HG02970 (cell line): ENCODE data around the gene SEC14L2.

Experiments
- ATAC-seq: cut with Tn5 transposase; IDR thresholded peaks from one replicate; pipeline ENCODE4 v1.9.1; 2021; ENCODE audit warnings: mild to moderate bottlenecking, moderate library complexity, moderate number of reproducible peaks; ENCODE audit not compliant: unreplicated experiment, low FRiP score

The SEC14L2 gene

GRCh38 chr22:30396871-30397655, at the start of gene SEC14L2:
TSS of gene SEC14L2 (plus strand) at chr22:30397018. CDS start at chr22:30397117, 99 bp downstream.
- no peak for ATAC-seq

DNA sequence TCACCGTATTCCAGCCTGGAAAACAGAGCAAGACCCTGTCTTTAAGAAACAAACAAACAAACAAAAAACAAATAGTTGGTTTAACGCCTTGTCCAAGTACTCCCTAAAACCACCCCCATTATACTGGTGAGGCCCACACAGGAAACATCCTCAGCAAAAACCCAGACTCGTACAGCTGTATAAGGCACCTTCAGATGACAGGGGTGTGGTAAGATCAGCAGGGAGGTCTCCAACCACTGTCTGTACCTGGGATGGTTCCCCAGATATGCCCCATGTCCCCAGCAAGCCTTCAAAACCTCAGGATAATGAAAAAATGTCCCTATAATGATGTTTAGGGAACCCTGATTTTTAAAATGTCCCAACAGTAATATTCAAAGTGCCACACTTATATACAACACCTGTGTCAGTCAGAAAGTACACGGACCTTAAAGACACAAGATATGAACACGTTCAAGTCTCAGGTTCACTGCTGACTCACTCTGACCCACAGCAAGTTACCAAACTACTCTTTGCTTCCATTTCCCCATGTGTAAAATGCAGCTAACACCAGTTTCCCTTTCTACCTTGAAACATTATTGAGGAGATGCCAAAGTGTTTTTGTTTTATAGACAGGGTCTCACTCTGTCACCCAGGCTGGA, 49.4 kb upstream of the SEC14L2 start:
- ATAC-seq = no peak

GRCh38 chr22:30348404-30348803, 48.4 kb upstream of the SEC14L2 start:
- ATAC-seq = no peak

- ATAC-seq = no peak
Measured at GRCh38 chr22:30348809-30349208, 48.0 kb upstream of the SEC14L2 start.

DNA sequence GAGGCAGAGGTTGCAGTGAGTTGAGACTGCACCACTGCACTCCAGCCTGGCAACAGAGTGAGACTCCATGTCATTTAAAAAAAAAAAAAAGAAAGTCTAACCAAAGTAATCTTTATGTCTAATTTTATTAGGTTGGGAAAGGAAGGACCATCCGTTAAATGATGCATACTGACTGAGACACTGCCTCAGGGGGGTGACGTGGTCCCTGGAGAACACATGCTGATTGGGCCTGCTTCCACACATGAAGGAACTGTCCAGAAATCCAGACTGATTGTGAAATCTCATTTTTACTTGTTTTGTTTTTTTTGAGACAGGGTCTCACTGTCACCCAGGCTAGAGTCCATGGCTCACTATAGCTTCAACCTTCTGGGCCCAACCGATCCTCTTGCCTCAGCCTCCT, 45.6 kb upstream of the SEC14L2 start:
- ATAC-seq = no peak

DNA sequence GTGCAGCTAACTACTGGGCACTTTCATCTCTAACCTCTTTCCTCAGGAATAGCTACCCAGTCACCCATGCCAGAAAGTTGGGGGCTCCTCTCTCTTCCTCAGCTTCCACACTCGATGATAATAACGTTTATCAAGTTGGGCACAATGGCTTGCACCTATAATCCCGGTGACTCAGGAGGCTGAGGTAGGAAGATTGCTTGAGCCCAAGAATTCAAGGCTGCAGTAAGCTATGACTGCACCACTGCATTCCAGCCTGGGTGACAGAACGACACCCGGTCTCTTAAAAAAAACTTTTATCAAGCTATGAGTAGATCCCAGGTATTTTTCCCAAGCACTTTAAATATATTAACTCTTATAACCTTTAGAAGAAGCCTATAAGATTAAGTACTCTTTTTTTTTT, 42.2 kb upstream of the SEC14L2 start:
- no peak for ATAC-seq

DNA sequence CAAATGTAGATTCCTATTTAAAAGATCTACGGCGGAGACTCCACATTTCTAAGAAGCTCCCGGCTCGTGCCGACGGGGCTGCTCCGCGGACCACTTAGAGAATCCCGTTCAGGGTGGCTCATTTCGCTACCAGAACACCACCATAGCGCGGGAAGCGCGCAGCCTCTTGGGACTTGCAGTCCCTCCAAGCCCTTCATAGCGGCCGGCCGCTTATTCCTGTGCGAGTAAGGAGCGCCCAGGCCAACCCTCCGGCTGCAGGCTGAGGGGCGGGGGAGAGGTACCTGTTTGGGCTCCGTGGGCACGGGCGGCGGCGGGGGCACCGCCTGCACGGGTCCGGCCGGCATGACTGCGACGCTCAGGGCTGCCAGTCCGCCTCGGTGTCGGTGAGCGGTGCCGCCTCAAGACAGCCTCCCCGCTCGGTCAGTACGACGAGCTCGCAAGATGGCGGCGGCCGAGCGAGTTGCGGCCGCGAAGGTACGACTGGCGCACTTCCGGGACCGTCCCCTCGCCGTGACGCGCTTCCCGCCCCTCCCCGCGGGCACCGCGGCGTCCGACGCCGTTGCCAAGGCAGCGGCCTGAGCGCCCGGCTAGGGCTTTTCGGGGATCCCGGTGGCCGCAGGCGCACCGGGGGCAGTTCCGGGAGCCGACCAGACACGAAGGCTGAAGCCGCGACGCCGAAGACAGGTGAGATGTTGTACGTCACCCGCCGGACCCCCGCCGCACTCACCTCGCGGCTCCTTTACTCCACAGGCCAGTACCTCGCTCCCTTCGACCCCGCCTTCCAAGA, 40.2 kb upstream of the SEC14L2 start, which contains the start of the genes CCDC157 and SF3A1:
Gene CCDC157, plus strand, starts transcription at position 559 of the 787 bp plus-strand sequence. CDS start 8,994 bp downstream, outside the sequence.
Gene SF3A1, minus strand, starts transcription at position 446 of the 787 bp plus-strand sequence. Its CDS starts 102 bp downstream, at position 344.
- peak; percentile 90 for ATAC-seq

DNA sequence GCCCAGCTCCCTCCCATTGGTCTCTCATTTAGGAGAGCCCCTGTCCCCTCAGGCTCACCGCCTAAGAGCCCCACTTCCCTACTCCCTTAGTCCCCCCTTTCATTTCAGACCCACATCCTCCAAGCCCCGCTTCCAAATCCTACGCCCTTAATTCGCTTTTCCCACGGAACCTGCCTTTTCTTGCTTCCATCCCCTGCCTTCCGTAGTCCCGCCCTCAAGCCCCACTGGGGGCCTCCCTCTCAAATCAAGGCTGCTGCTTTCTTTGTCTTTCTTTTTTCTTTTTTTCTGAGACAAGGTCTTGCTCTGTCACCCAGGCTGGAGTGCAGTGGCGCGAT, 39.6 kb upstream of the SEC14L2 start:
- ATAC-seq = no peak

DNA sequence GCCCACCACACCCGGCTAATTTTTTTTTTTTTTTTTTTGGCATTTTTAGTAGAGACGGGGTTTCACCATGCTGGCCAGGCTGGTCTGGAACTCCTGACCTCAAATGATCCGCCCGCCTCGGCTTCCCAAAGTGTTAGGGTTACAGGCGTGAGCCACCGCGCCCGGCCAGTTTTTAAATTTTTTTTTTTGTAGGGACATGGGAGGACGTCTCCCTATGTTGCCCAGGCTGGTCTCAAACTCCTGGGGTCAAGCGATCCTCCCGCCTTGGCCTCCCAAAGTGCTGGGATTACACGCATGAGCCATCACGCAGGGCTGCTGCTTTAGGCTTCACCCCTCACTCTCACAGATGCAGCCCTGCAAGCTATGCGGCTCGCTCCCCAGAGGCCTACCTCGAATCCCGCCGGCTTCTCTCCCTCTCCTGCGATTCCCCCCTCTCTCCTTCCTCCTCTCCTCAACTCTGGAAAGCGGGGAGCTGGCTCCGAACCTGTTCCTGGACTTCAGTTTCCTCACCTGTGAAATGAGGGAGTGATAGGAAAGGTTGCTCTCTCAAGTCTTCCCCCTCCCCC, 39.1 kb upstream of the SEC14L2 start:
- no peak for ATAC-seq

- no peak for ATAC-seq
Measured at GRCh38 chr22:30358541-30358940, 38.3 kb upstream of the SEC14L2 start.

DNA sequence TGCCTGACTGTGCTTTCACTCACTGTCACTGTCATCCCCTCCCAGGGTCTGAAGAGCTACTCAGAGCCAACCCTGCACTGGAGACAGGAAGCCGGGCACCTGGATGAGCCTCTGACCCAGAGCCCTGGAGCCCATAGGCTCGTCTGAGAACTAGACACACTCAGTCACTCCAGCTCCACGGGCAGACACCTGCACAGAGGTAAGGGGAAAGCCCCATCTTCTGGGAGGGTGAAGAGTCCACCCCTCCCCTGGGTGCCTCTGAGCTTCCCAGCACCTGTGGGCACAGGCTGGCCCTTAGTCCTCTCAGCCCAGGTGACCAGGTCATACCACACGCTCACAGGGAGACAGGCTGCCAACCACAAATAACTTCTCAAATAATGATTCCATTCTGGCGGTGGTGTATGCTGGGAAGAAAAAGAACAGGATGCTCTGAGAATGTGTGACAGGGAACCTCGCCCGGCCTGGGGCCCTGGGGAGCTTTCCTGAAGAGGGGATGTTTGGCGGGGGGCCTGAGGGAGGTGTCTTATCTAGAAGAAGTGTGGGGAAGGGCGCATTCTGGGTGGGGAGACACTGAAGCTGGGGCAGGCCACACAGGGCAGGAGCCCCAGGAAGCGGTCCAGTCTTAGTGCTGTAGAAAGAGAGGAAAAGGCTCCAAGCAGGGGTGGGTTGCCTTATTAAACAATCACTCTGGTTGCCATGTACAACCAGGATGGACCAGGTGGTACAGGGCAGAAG, 34.7 kb upstream of the SEC14L2 start:
- no peak for ATAC-seq

GRCh38 chr22:30362651-30363281, 34.1 kb upstream of the SEC14L2 start:
- no peak for ATAC-seq

DNA sequence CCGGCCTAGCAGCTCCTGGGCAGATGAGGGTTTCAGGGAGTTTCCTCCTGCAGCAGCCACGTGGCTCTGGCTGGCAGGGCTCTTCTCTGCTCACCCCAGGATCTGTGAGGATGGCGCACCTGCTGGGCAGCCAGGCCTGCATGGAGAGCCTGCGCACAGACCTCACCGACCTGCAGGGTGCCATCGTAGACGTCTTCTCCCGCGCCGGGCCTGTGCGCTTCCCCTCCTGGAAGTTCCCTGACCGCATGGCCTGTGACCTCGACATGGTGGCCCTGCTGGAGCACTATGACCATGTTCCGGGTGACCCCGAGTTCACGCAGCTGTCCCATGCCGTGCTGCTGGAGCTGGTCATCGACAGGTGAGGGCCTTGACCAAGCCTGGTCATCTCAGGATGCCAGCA, 30.9 kb upstream of the SEC14L2 start:
- ATAC-seq = no peak

- no peak for ATAC-seq
Measured at GRCh38 chr22:30368420-30368819, 28.4 kb upstream of the SEC14L2 start.

DNA sequence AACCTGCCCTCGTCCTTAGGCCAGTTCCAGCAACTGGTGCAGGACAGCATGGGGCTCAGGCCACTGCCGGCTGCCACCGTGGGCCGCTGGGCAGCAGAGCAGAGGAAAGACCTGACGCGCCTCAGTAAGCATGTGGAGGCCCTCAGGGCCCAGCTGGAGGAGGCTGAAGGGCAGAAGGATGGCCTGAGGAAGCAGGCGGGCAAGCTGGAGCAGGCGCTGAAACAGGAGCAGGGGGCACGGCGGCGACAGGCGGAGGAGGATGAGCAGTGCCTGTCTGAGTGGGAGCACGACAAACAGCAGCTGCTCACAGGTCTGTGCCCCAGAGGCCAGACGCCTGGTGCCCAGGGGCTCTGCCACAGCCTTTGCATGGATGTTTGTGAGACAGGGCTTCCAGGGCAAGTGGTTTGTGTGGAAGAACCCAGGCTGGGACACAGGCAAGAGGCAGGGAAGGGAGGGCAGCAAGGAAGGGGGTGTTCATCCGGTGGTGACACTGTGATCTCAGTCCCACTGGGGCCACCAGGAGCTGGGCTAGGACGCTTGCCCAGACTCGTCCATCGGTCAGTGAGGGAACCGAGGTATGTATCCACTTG, 26.1 kb upstream of the SEC14L2 start:
- ATAC-seq = no peak

GRCh38 chr22:30371321-30371720, 25.5 kb upstream of the SEC14L2 start:
- ATAC-seq = no peak

- ATAC-seq = no peak
Measured at GRCh38 chr22:30371981-30372380, 24.8 kb upstream of the SEC14L2 start.

- no peak for ATAC-seq
Measured at GRCh38 chr22:30372915-30373314, 23.9 kb upstream of the SEC14L2 start.
